ENCODE data around the gene ARL8A.

DNA sequence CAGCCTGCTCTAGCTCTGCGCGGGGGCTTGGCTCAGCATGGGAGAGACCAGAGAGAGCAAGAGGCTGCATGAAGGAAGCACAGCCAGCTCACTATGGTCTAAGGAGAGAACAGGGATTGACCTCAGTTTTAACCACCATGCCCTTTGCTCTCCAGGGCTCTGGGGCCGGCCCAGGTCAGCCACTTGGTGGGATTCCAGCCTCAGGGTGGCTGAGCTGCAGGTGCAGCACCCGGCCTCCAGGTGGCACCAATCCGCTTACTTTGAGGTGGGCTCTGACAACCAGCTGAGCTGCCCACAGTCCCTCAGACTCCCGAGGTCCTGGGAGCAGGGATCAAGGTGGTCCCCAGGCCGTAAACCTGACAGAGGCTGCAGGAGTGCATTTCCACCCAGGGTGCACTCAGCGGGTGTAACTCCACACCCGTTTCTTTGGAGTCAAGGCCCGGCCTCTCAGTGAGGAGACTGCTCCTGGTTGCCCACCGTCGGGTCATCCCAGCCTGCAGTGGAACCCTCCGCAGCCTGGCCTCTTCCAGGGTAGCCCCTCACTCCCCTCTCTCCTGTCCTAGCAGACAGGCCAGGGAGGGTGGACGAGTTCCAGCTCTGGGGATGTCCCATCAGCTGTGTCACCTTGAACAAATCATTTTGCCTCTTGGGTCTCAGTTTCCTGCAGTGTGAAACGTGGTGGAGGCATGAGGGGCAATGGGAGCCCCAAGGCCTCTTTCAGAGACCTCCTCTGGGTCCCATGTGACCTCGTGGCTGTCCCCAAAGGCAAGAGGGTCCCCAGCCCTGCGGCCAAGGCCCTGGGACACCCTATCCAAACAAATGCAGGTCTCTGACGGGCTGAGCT lies 48.5 kb upstream of the ARL8A start:
- no peak for TF ChIP-seq EZH2 (IDR thresholded peaks at IDR 0.05; ENCODE audit: borderline replicate concordance)
- TF ChIP-seq, protein P1, sequence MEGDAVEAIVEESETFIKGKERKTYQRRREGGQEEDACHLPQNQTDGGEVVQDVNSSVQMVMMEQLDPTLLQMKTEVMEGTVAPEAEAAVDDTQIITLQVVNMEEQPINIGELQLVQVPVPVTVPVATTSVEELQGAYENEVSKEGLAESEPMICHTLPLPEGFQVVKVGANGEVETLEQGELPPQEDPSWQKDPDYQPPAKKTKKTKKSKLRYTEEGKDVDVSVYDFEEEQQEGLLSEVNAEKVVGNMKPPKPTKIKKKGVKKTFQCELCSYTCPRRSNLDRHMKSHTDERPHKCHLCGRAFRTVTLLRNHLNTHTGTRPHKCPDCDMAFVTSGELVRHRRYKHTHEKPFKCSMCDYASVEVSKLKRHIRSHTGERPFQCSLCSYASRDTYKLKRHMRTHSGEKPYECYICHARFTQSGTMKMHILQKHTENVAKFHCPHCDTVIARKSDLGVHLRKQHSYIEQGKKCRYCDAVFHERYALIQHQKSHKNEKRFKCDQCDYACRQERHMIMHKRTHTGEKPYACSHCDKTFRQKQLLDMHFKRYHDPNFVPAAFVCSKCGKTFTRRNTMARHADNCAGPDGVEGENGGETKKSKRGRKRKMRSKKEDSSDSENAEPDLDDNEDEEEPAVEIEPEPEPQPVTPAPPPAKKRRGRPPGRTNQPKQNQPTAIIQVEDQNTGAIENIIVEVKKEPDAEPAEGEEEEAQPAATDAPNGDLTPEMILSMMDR (IDR thresholded peaks at IDR 0.05; ENCODE audit: poor library complexity), result peak; percentile 76

Data from hepatocyte (in vitro differentiated cells).